Keratinocyte (primary cell): ENCODE results near the gene ZNF248. TPM values are rescaled to one million over a fixed set of nuclear protein-coding genes. Genes with fewer than 3 reads are reported as not detected.

Experiments used
- DNase-seq: peaks from one replicate; pipeline ENCODE4 v3.0.0-alpha.2; 2011; ENCODE audit warnings: low read depth, missing footprints, low spot score
- FAIRE-seq: peaks from 2 replicates; lab custom pipeline; 2011; peaks lifted over from hg19 to GRCh38; lab: Jason Lieb, UNC
- H2AFZ ChIP-seq: 2 replicates; pipeline ENCODE4 v1.6.0; 2012; ENCODE audit warnings: low read length, control low read depth, inconsistent platforms; ENCODE audit not compliant: control insufficient read depth
- H3K27ac ChIP-seq: 2 replicates; pipeline ENCODE4 v1.5.1; 2011; ENCODE audit warnings: low read length; ENCODE audit not compliant: control insufficient read depth, insufficient read depth
- H3K27me3 ChIP-seq: 3 replicates; pipeline ENCODE4 v1.6.0; 2011; ENCODE audit warnings: low read length; ENCODE audit not compliant: control insufficient read depth, insufficient read depth; ENCODE audit errors: extremely low read depth
- H3K36me3 ChIP-seq, 2 experiments: 2 replicates in 1 of 2; 3 replicates in 1 of 2; pipeline ENCODE4 v1.5.1; 2011; ENCODE audit warnings: low read length in 2 of 2, mild to moderate bottlenecking in 1 of 2; ENCODE audit not compliant: control insufficient read depth in 2 of 2, insufficient read depth in 2 of 2; ENCODE audit errors: extremely low read depth in 1 of 2
- H3K4me1 ChIP-seq: 3 replicates; pipeline ENCODE4 v1.5.1; 2011; ENCODE audit warnings: low read length; ENCODE audit not compliant: control insufficient read depth, insufficient read depth; ENCODE audit errors: extremely low read depth
- H3K4me2 ChIP-seq: 3 replicates; pipeline ENCODE4 v1.6.0; 2011; ENCODE audit warnings: low read depth, low read length; ENCODE audit not compliant: control insufficient read depth, insufficient read depth; ENCODE audit errors: extremely low read depth
- H3K4me3 ChIP-seq, 3 experiments: fragments of 200-600 bp in 1 of 3; sonication (generic) in 1 of 3; 2 replicates in 2 of 3; 3 replicates in 1 of 3; pipeline ENCODE4 v1.5.1; 2011 to 2016; ENCODE audit warnings: low read length in 3 of 3, mild to moderate bottlenecking in 3 of 3, control low read depth in 2 of 3, inconsistent platforms in 1 of 3, low read depth in 1 of 3, mixed read lengths in 1 of 3, mixed run types in 1 of 3, moderate library complexity in 1 of 3; ENCODE audit not compliant: control insufficient read depth in 2 of 3, insufficient read depth in 2 of 3; ENCODE audit errors: extremely low read depth in 1 of 3
- H3K79me2 ChIP-seq: 2 replicates; pipeline ENCODE4 v1.6.0; 2012; ENCODE audit warnings: low read length; ENCODE audit not compliant: control insufficient read depth, insufficient read depth
- H3K9ac ChIP-seq: 3 replicates; pipeline ENCODE4 v1.6.0; 2011; ENCODE audit warnings: low read length; ENCODE audit not compliant: control insufficient read depth, insufficient read depth; ENCODE audit errors: extremely low read depth
- H3K9me1 ChIP-seq: 3 replicates; pipeline ENCODE4 v1.6.0; 2011; ENCODE audit warnings: low read length; ENCODE audit not compliant: control insufficient read depth, insufficient read depth; ENCODE audit errors: extremely low read depth
- H3K9me3 ChIP-seq: 2 replicates; pipeline ENCODE4 v1.5.1; 2012; ENCODE audit warnings: low read depth, low read length; ENCODE audit not compliant: control insufficient read depth
- H4K20me1 ChIP-seq: 3 replicates; pipeline ENCODE4 v1.6.0; 2011; ENCODE audit warnings: low read length; ENCODE audit not compliant: control insufficient read depth, insufficient read depth; ENCODE audit errors: extremely low read depth
- CTCF ChIP-seq, 3 experiments: IDR thresholded peaks in 1 of 3; conservative IDR thresholded peaks in 1 of 3; optimal IDR thresholded peaks in 1 of 3; 2 replicates in 2 of 3; 3 replicates in 1 of 3; pipeline versions ENCODE3 to v1.5.1; 2011; ENCODE audit warnings: low read length in 3 of 3, mild to moderate bottlenecking in 3 of 3, moderate library complexity in 2 of 3, control low read depth in 1 of 3, inconsistent platforms in 1 of 3; ENCODE audit not compliant: insufficient read depth in 2 of 3; ENCODE audit errors: extremely low read depth in 1 of 3
- EZH2 ChIP-seq: IDR thresholded peaks from one replicate; pipeline ENCODE4 v1.6.1; 2012; ENCODE audit warnings: inconsistent platforms, mild to moderate bottlenecking, low read length, moderate library complexity
- dilution Hi-C: fragments of 300-500 bp; cut with MboI; formaldehyde crosslinking; loops from one replicate; pipeline ENCODE4 v1.7.0; 2020; ENCODE audit warnings: low sequenced_read_pairs; ENCODE audit not compliant: extremely low pct_ligation_motif_present
- polyA plus RNA-seq, 5 experiments: library from polyadenylated mRNA; depleted of rRNA in 3 of 5; stranded (reverse) in 3 of 5; stranded (forward) in 1 of 5; unstranded in 1 of 5; fragments of >200 nt; gene quantifications; 1 replicate in 1 of 5; 2 replicates in 3 of 5; 3 replicates in 1 of 5; pipeline versions ENCODE4 v1.2.1 to v1.2.3, GENCODE V29; 2011 to 2012; ENCODE audit warnings: missing spikeins in 2 of 5, low read depth in 1 of 5, low replicate concordance in 1 of 5

Gene ZNF248
- polyA plus RNA-seq, 1 donor (not counting 4 experiments of a cell fraction or from before 2014, with no cell fraction given): 4.9 TPM

- TF ChIP-seq EZH2 (no peak), CTCF (optimal IDR thresholded peaks at IDR 0.05 in 1 of 3, IDR thresholded peaks at IDR 0.05 in 1 of 3, conservative IDR thresholded peaks at IDR 0.05 in 1 of 3; ENCODE audit: extremely low read depth in 1 of 3, insufficient read depth in 2 of 3, low read length in 3 of 3) (no peak)
- FAIRE-seq (no peak), DNase-seq (no peak)
- Histone ChIP-seq H2AFZ (no peak overlapping the region), H3K9me1 (no peaks in the 10 kb centered on the region), H3K4me3 (no peak overlapping the region), H3K9ac (no peak overlapping the region), H3K79me2 (no peaks in the 10 kb centered on the region), H3K36me3 (no peaks in the 10 kb centered on the region), H3K4me2 (no peak overlapping the region), H3K27me3 (no peaks in the 10 kb centered on the region), H3K27ac (no peak overlapping the region), H3K4me1 (no peaks in the 10 kb centered on the region), H4K20me1 (no peaks in the 10 kb centered on the region), H3K9me3 (peaks cover under 1% of the 10 kb centered on the region)
- dilution Hi-C loops: no loop called here
These were observed 110.3 kb downstream of the ZNF248 start for GRCh38 chr10:37747081-37747480.

- Histone ChIP-seq H3K36me3 (no peaks in the 10 kb centered on the region), H3K9me1 (no peaks in the 10 kb centered on the region), H3K9me3 (peaks cover 2% of the 10 kb centered on the region), H3K4me2 (no peak overlapping the region), H3K27ac (no peak overlapping the region), H3K79me2 (no peaks in the 10 kb centered on the region), H2AFZ (no peak overlapping the region), H4K20me1 (no peaks in the 10 kb centered on the region), H3K4me3 (no peak overlapping the region), H3K27me3 (no peaks in the 10 kb centered on the region), H3K4me1 (no peaks in the 10 kb centered on the region), H3K9ac (no peak overlapping the region)
- no peak for FAIRE-seq
- TF ChIP-seq EZH2 (no peak), CTCF (optimal IDR thresholded peaks at IDR 0.05 in 1 of 3, IDR thresholded peaks at IDR 0.05 in 1 of 3, conservative IDR thresholded peaks at IDR 0.05 in 1 of 3; ENCODE audit: extremely low read depth in 1 of 3, insufficient read depth in 2 of 3, low read length in 3 of 3) (no peak)
- DNase-seq: no peak
- dilution Hi-C loops: no loop called here
These were observed 115.6 kb downstream of the ZNF248 start for GRCh38 chr10:37741831-37742230.
